SH-SY5Y (cell line): ENCODE measurements around the gene MYH7B.

Source experiments
- GATA2 ChIP-seq: IDR thresholded peaks from 2 replicates; pipeline ENCODE4 v1.6.1; 2011; ENCODE audit warnings: mild to moderate bottlenecking, low read depth, low read length
- GATA3 ChIP-seq: IDR thresholded peaks from 2 replicates; pipeline ENCODE4 v1.6.1; 2011; ENCODE audit warnings: low read depth, mild to moderate bottlenecking, low read length, moderate library complexity

Gene MYH7B

DNA sequence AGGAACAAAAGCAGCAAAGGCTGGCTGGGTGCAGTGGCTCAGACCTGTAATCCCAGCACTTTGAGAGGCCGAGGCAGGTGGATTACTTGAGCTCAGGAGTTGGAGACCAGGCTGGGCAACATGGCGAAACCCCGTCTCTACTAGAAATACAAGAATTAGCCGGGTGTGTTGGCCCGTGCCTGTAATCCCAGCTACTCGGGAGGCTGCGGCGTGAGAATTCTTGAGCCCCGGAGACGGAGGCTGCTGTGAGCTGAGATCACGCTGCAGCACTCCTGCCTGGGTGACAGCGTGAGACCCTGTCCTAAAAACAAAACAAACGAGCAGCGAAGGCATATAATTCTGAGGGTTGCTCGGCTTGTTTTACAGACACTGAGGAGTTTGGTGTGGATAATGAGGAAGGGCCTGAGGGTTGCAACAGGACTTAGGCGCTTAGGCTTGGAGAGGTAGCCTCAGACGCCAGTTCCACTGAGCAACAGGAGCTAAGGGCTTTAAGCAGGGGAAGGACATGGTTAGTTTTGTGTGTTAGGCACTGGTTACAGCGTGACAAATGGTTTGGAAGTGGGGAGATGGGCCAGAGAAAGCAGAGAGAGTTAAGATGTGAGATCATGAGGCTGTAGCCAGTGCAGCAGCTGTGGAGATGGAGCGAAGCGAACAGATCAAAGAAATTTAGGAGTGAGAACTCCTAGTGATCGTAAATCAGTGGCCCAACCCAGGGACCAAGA, 1.2 kb downstream of the MYH7B start:
- TF ChIP-seq GATA3 (no peak), GATA2 (no peak)

GRCh38 chr20:34964486-34964885, 8.8 kb downstream of the MYH7B start:
- TF ChIP-seq GATA2 (no peak), GATA3 (no peak)

DNA sequence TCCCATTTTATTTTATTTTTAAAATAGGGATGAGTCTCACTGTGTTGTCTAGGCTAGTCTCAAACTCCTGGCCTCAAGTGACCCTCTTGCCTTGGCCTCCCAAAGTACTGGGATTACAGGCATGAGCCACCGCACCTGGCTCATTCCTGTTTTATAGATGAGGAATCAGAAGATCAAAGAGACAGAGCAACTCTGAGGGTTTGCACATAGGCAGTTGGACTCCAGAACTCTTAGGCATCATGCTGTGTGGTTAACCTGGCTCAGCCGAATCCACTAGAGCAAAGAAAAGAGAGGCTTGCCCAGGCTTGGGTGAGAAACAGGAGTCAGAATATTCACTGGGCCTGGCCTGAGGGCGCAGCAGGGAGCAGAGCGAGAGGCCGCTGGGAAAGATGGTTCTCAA, 9.4 kb downstream of the MYH7B start:
- TF ChIP-seq GATA3 (no peak), GATA2 (no peak)

GRCh38 chr20:34967421-34967820, 11.8 kb downstream of the MYH7B start:
- no peak for TF ChIP-seq GATA3
- TF ChIP-seq GATA2, result no peak

GRCh38 chr20:34968042-34968775, 12.5 kb downstream of the MYH7B start:
- TF ChIP-seq GATA3, result no peak
- no peak for TF ChIP-seq GATA2

GRCh38 chr20:34970193-34970840, 14.6 kb downstream of the MYH7B start:
- TF ChIP-seq GATA2 (no peak), GATA3 (no peak)

DNA sequence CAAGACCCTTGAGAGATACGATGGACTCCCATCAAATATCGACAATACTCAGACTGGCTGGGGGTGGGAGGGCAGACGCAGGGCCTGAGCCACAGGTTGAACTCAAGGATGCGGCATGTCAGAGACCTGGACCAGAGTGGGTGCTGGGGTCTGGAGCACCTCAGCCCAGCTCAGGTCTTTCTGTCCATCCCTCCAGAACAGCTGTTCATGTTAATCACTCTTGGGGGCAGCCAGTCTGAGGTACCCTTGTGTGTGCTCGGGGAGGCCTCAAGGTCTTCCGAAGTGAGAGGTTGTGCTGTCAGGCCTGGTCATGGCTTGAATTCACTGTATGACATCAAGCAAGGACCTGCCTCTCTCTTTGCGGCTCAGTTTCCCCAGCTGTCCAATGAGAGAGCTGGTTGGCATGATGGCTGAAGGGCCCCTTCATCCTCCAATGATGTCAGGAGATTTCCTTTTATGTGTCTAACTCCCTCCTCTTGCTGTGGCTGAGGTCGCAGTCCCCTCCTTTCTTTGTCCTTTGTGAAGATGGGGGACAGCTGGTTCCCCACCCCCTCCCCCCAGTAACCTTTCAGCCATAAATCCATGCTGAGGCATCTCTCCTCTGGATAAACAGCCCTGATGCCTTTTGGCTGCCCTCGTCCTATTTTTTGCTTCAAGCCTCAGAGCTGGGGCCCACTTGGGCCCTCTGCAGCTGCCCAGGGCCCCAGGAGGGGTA, 15.3 kb downstream of the MYH7B start:
- TF ChIP-seq GATA2, result no peak
- TF ChIP-seq GATA3, result no peak

- TF ChIP-seq GATA3 (no peak), GATA2 (no peak)
These were observed 16.0 kb downstream of the MYH7B start for GRCh38 chr20:34971561-34972235.

GRCh38 chr20:34974246-34974645, 18.6 kb downstream of the MYH7B start:
- TF ChIP-seq GATA3 (no peak), GATA2 (no peak)

DNA sequence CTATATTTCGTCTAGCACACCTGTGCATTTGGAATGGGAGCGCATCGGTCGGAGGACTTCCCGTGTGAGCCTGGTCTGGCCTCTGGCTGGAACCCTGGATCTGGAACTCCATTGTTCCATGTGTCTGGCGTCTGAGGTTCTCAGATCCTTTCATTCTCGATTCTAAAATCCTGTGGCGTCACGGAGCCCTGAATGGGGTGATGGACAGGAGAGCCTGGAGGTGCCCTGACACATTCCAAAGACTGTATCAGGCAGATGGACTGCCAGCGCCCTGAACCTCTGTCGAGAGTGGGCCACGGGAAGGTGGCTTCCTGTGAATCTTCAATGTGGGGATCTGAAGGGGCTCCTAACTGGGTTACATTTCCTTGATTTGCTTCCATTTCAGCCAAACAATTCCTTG, 20.6 kb downstream of the MYH7B start:
- TF ChIP-seq GATA3 (no peak), GATA2 (no peak)

GRCh38 chr20:34977365-34978091, 21.9 kb downstream of the MYH7B start:
- TF ChIP-seq GATA2, result no peak
- no peak for TF ChIP-seq GATA3

DNA sequence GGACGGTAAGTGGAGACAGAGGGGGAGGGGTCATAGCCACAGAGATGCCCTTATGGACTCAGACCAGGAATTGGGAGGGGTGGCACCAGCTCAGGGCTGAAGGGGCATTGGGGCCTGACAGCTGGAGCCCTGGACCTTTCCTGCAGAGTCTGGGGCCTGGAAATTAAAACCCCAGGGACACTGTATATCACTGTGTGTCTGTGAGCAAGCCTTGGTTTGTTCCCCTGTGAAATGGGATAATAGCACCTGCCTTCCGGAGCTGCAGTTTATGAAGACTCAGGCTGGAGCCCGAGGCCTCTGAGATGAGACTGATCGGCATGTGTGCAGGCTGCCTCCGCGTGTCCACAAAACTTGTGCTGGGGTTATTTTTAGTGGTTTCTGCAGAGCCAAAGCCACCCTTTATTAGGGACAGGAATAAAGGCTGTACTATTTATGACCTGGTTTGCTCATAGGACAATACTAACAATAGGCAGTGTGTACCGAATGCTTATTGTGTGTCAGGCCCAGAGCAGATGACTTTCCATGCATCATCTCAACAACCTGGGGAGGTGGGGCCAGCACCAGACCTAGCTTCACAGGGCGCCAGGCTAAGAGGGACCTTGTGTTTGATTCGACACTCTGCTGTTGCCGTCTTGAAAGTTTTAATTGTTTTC, 22.6 kb downstream of the MYH7B start:
- TF ChIP-seq GATA2, result no peak
- TF ChIP-seq GATA3, result no peak
